ENCODE data around the gene HMG20A.

The HMG20A gene

DNA sequence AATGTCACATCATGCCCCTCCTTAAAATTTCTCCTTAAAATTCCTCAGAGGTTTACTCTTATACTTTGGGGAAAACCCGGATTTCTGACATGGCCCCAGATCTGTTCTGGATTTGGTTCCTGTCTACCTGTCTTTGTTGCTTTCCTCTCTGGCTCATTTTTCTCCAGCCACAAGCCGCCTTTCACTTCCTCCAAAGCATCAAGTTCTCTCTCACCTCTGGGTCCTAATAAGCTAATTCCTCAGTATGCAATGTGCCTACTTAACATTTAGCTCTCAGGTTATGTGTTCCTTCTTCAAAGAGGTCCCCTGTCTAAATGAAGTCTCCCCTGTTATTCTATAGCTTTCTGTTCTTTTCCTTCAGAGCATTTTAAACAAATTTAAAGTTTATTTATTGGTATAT is 16.1 kb downstream of the HMG20A start:
- no peak for DNase-seq

DNA sequence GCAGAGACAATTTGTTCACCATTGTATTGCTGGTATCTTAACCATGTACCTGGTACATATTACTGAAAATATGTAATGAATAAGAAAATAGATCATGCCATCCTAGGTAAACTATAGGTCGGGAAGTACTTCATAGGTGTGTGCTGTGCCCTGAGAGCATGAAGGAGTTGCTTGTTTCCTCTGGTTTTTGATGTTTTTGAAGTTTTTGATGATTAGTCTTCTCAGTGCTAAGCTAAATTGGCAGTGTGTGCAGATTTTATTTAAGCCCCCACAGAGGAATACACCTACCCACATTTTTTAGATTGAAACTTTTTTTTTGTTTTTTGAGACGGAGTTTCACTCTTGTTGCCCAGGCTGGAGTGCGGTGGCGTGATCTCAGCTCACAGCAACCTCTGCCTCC is 16.6 kb downstream of the HMG20A start:
- DNase-seq: no peak

DNA sequence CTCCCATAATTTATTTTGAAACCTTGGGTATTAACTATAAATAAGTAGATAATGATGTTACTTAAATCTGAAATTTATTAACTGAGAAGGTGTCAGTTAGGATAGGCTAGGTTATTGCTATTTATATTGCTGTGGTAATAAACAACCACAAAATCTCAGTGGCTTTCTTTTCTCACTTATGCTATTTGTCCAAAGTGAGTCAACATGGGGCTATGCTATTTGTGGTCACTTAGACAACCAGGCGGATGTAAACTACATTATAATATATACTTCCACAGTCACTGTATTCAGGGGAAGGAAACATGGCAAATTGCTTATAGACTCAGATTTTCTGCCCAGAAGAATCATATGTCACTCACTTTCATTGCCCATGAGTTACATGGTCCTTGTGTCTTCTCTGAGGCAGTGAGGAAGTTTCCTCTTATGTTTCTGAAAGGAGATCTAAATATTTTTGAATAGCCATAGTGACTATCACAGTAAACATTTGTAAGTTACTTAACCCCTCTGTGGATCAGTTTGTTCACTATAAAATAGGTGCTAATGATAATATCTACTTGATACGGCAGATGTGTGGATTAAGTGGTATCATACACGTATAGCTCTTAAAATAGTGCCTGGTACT is 19.8 kb downstream of the HMG20A start:
- DNase-seq: peak; percentile 2

DNA sequence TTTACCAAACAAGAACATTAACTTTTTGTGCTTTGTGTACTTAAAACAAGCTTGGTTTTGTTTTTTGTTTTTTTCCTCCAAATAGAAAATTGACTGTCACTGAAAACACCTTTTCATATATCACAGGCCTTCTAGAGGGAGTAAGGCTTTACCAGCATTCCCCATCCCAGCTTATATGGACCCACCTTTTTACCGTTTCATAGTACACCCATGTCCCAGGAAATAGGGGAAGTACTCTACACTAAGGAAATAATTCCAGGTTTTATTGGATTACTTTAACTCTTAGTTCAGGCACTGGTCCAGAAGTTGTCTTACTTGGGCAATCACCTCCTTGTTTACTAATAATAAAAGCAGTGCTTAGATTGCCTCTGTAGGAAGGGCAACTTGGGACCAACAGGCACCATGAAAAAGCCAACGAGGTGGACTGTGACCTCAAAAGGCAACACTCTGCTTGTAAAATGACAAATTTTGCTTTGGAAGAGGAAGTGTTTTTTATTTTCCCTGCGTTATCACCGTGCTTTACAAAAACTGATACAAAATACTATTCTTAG is 26.2 kb downstream of the HMG20A start:
- no peak for DNase-seq

DNA sequence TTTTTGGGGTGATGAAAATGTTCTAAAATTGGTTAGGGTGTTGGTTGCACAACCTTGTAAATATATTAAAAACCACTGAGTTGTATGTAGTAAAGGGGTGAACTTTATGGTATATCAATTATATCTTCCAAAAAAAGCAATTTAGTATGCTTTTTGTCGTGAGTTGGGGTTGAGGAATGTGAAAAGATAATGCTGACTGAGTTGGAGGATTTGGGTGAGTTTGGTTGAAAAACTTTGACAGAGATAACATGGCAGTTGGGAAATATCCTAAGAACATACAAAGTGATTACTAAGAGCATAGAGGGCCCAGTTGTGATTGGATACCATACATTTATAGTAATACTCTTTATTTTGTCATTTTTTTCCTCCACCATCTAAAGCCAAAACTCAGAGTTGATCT is 33.6 kb downstream of the HMG20A start:
- no peak for DNase-seq

DNA sequence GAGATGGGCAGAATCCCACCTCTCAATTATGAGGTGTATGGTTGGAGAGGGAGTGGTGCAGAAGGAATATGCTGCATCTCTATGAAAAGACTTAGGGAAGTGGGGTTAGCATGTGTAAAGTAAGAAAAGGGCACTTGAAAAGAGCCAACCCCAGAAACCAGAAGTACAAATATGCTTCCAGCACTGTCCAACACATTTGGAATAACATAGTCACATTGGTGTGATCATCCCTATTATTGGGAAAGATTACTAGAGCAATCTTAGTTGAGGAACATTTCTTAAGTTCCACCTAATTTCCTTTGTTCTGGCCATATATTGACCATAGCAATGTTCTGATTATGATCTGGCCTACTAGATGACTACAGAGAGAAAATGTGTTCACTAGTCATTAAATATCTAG is 34.3 kb downstream of the HMG20A start:
- DNase-seq: no peak

DNA sequence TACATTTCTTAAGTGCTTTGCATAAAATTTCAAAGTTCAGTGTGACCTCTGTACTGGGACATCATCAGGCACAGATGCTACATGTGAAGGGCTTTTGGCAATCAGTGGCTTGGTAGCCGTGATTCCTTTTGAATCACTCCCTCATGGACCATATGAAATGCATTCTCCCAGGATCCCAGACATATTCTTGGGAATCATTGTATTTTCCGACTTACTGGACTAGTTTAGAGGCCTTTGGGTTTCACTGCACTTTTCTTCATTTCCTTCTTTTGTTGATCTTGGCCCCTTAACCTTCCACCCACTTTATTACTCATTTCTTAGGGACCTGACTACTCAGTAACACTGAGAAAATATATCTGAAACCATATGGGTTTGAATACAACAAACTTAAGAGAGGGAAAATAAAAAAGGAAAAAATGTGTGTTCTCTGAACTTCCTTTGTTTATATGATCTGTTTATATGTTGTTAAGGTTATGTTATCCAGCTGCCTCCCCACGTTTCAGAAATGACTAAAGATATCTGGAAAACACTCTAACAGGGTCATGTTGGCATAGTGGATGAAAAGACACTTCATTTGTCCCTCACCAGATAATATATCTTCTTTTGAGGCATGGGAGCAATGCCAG is 35.1 kb downstream of the HMG20A start:
- DNase-seq: no peak

DNA sequence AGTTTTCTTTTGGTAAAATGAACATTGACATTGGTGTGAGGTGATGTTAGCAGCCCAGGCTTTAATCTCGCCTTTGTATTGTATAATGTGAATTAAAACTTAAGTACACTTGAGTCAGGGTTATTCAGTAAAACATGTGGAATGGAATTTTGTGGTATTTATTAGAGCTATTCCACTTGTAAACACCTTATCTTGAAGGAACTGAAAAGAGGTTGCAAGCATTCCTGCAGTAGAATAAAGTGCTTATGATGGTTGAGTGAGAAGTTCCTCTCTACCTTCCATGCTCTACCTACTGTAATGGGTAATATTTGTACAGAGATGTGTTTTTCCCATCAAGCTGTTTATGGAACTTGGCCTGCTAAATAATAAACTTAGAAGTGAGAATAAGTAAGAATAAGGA is 36.1 kb downstream of the HMG20A start:
- no peak for DNase-seq

DNA sequence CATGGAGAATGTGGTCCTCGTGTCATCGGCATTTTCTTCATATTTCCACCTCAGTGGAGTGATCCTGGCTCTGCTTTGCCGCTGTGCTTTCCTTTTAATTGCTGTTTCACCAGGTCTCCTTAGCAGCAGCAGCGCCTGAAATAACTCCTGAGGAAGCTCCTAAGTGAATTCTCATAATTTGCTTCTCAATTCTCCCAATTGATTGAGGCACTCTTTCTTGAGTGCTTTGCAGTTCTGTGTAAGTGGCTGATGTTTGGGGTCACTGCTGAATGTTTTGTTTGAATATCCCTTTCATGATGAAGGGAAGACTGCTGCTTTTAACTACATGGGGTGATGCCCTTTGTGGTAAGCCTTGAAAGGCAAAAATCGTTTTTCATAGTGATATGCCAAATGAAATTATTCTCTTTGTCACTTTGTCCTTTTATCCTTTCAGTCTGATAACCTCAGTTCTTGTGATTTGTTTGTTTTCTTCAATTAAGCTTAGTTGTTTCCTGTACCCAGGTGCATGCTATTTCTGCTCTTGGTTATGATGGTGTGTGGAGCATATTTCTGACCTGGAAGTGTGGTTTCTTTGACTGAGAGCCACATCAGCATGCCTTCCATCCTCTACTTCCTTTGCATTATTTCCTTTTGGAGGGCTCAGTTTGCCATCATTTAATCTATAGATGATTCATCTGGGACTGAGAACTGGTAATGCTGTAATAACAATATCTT is 36.7 kb downstream of the HMG20A start:
- DNase-seq: no peak

DNA sequence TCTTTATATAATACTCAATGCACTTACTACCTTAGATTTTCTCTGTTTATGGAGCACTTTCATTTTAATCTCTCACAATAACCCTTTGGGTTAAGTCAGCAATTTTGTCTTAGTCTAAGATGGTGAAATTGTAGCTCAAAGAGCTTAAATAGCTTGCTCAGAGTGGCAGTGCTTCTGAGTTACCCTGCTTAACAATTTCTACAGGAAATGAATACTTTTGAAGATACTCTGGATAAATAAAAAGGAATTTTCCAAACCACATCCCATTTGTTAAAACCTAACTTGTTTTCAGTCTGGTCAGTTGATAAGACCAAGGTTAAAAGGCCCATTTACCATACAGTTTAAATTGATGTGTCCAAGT is 37.2 kb downstream of the HMG20A start:
- DNase-seq: no peak

DNA sequence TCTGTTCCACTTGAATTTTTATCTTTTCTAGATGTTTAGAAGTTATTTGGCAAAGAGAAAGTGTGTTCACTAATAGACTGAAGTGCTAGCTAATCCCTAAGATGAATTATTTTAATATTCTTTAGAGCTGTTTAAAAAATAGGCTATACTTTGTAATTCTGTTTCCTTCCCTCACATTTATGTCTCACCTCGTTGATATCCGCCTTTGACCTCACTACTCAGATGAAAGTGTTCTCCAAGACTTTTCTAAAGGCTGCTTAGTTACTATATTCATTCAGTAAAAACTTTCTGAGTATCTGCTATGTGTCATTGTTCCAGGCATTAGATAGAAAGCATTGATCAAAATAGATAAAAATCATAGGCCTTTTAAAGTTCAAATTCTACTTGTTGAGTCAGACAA is 38.3 kb downstream of the HMG20A start:
- no peak for DNase-seq

DNA sequence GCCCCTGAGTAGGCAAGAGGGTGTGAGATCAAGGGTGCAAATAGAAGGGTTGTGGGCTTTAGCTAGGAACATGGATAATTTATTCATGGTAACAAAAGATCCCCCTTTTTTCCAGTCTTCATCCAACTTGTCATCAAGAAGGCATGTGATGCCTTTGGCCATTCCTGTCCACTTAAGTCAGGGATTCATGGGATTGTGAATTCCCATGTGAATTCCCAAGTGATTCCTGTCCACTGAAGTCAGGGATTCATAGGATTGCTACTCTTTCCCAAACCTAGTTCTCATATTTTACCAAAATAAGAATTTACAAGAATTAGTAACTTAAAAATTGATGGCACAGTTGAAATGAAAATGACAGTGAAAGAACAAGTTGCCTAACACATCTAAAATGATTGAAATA is 40.8 kb downstream of the HMG20A start:
- DNase-seq: no peak

DNA sequence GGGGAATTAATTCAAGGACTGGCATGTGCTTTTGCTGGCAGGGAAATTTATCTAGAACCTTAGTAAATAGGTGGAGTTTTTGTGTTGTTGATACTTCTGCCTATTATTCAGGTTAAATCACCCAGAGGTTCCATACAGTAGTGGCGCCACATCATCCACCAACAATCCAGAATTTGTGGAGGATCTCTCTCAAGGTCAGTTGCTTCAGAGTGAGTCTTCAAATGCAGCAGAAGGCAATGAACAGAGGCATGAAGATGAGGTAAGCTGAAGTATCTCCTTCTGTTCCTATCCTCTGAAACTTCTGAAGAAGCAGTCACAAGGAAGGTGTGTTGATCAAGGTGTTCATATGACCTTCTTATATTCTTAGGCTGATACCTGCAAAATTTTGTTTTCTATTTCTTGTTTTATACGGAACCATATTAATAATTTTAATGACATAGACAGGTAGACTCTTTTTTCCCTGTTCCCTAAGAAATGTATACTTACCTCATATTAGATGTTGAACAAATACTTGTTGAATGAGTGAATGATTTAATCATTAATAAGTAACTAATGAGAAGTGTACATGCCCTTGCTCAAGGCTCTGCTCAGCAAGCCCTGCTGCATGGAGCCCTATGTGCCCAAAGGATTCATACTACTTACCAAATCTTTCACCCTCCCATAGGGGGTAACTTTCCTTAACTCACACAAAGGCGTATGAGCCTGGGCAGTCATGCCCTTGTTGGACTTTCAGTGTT is 43.6 kb downstream of the HMG20A start:
- DNase-seq: peak; percentile 4

DNA sequence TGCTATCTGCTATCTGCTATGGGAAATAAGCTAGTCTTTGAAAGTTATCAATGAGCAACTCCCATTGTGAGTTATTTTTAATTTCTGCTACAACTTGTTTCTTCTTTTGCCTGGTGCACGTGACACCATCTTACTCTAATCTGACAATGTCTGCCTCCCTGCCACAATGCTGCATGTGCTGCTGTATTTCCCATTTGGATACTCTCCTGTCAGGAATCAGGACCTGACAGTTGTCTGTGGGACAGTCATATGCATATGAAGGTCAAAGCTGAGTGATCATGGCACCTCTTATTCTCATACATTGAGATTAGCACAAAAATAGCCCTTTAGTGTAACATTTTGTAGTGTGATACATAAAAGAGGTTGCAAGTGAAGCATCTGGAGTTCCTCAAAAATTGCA is 45.8 kb downstream of the HMG20A start:
- no peak for DNase-seq

DNA sequence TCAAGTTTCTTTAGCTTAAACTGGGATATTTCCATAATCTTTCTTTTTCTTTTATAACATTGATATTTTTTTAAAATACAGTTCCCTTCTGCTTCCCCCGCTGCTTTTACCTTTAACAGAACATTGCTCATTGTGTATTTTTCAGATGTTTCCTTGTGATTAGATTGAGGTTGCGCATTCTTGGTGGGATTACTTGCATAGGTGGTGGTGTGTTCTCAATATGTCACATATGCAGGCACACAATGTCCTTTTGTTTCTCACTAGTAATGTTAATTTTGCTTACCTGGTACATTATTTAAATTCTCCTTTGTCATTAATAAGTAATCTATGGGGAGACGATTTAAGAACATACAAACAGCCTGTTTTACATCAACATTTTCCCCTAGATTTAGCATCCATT is 48.2 kb downstream of the HMG20A start:
- DNase-seq: no peak

DNA sequence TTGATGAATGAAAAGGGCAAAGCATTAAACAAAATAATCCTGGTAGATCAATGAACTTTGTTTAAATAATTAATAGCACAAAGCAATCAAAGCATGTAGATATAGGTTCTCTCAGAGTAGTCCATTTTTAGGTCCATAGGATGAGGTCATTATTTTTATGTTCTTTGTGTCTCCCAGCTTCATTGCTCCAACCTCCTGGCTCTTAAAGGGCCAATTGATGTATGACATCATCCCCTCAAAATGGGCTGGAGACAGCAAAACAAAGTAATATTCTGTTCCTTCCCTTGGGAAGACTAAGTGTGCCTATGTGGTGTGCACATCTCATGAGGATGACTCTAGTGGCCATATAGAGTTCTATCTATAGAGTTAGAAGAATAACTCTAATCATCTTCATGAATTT is 49.5 kb downstream of the HMG20A start:
- no peak for DNase-seq

DNA sequence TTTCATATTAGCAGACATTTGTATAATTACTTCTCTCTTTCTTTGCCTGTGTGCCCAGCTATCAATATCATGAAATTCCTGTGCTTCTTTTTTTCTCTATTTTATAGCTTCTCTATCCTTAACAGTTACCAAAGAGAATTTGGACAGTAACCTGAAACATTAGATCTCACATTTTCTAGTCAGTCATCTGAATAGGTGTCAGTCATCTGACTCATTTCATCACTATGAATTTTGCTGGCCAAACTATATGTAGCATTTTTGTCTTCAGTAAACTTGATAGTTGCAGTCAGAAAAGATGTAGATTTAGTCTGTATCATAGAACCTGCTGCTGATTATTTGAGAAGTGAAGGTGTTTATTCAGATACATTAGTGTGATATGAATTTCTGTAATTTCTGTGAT is 52.6 kb downstream of the HMG20A start:
- no peak for DNase-seq

DNA sequence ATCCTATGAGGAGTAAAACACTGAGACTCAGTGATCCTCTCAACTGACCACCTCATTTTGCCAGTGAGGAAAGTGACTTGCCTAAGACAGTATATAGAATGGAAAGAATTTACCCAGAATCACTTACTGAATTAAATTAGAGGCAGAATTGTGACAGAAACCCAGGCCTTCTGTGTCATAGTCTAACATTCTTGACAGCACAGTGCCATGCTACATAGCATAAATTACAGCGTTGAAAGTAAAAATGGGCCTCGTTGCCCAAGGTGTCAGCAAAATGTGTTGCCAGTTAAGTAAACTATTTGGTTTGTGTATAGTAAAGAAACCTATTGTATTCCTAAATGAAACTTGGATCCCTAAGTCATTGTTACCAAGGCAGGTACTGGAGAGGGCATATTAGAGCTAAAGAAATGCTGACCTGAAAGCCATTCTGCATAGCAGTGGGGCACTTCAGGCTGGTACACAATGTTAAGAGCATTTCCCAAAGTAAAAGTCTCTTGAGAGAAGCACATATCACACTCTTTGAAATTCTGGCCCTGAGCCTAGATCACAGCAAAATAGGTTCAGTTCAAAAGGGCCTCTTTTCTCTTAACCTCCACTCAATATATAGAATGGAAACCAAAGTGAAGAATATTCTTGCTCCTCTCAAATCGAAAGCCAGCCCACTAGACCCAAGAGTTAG is 53.8 kb downstream of the HMG20A start:
- DNase-seq: no peak

DNA sequence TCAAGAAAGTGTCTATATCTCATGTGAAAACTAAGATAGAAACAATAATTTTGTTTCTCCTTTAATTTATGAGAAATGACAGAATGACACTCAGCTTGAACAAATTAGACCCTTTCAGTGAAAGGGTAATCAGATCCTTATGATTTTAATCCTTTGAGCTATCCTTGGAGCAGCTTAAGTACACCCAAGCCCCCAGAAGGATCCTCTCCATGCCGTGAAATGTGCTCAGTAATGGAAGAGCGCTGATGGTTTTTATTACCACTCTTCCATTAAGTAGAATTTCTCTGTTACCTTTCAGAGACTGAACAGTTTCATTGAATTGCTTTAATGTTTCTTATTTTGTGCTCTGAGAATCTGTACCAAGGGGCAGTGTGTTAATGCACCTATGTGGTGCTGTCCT is 54.3 kb downstream of the HMG20A start:
- no peak for DNase-seq

DNA sequence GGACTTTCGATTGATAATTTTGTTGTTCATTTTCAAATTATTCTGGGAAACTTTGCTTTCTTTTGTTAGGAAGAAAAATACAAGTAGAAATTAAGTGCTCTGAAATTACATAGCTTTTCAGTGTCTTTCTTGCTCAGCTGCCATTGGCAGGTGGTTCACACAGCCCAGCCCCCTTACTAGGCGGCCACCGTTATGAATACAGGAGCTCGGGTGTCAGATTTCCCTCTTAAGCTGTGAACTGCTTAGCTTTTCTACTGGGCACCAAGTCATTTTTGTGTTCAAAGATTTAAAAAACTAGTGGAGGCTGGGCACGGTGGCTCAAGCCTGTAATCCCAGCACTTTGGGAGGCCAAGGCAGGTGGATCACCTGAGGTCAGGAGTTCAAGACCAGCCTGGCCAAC is 55.2 kb downstream of the HMG20A start:
- no peak for DNase-seq

DNA sequence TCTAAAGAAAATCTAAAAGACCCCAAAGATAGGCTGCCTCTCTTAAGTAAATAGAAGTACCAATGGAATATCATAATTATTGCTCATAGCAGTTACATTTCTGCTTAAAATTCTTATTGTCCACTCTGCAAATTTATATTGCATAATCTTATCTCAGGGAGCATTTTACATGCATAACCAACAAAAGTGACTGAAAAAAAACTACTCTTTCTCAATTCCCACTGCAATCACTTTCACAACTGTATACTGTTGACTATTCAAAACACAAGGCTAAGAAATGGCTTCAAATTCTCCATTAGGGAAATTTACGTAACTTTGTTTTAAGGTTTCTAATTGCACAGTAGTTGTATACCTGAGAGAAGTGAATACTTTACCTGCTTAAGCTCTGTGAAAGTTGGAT is 56.3 kb downstream of the HMG20A start:
- no peak for DNase-seq

DNA sequence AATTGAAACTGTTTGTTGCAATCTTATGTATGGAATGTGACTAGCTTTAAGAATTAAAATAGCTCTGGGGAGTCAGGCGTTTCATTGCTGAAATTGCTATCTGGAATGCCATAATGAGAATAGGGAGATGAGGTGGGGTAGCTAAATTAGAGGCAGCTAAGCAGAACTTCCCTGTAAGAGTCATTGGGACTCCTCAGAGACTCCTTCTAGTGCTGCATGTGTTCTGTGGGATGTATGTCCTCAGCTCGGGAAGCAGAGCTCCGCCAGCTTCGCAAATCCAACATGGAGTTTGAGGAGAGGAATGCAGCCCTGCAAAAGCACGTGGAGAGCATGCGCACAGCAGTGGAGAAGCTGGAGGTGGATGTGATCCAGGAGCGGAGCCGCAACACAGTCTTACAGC is 57.4 kb downstream of the HMG20A start:
- DNase-seq: no peak

DNA sequence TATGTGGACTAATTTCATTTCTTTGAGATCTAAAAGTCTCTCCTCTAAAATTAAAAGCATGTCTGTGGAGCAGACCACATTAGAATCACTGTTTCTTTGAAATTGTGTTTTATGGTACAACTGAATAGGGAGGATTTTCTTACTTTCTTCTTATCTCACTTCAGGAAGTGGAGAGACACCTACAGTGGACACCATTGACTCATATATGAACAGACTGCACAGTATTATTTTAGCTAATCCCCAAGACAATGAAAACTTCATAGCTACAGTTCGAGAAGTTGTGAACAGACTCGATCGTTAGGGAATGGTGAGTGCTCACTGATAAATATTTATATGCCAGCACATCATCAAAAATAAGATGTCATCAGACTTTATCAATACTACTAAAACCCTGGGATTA is 58.3 kb downstream of the HMG20A start:
- DNase-seq: no peak

All from DMS53 (cell line).